ENCODE data around the gene LRRC32.

The LRRC32 gene

DNA sequence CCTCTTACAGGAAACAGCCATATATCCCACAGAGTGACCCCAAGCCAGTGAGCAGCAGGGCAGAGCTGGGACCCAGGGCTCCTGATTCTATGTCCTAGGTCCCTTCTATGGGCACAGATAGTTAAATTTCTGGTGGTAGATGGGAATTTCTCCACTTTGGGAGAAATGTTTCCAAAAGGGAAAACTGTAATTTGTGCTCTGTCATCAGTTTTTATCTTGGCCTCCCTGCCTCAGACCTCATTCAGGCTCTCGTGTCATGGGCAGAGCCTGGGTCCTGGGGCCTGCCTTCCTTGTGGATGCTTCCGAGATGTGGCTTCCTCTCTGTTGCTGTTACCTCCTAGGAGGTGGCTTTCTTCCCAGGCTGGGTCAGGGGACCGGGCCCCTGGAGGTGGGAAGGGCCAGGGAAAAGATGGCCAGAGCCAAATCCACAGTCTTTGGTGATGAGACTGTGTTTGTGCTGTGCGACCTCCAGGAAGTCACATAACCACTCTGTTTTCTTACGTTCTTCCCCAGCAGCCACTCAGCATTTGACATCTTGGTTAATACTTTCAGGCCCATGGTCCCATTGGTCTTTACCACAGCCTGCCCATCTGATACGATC is 8.6 kb downstream of the LRRC32 start:
- DNase-seq, result no peak

- DNase-seq, result no peak
These were observed 9.2 kb downstream of the LRRC32 start for GRCh38 chr11:76661306-76661751.

GRCh38 chr11:76660533-76661305 is 9.8 kb downstream of the LRRC32 start:
- DNase-seq, result no peak

GRCh38 chr11:76659672-76660532 is 10.6 kb downstream of the LRRC32 start:
- DNase-seq, result no peak

GRCh38 chr11:76658651-76659650 is 11.6 kb downstream of the LRRC32 start:
- no peak for DNase-seq

DNA sequence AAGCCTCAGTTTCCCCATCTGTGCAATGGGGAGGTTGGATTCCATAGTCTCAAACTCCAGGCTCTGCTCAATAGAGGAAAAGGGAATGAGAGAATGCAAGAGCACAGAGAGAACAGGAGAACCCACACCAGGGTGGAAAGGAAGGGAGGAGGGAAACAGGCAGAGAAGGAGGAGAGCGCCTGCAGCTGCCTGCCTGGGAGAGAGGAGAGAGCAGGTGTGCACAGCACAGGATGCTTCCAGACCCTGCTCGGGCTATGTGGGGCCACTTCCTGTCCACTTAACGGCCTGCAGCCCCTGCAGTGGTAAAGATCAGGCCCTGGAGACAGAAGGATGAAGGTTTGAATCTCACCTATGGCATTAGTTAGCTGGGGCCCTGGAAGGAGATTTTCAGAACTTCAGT is 12.3 kb downstream of the LRRC32 start:
- DNase-seq, result no peak

DNA sequence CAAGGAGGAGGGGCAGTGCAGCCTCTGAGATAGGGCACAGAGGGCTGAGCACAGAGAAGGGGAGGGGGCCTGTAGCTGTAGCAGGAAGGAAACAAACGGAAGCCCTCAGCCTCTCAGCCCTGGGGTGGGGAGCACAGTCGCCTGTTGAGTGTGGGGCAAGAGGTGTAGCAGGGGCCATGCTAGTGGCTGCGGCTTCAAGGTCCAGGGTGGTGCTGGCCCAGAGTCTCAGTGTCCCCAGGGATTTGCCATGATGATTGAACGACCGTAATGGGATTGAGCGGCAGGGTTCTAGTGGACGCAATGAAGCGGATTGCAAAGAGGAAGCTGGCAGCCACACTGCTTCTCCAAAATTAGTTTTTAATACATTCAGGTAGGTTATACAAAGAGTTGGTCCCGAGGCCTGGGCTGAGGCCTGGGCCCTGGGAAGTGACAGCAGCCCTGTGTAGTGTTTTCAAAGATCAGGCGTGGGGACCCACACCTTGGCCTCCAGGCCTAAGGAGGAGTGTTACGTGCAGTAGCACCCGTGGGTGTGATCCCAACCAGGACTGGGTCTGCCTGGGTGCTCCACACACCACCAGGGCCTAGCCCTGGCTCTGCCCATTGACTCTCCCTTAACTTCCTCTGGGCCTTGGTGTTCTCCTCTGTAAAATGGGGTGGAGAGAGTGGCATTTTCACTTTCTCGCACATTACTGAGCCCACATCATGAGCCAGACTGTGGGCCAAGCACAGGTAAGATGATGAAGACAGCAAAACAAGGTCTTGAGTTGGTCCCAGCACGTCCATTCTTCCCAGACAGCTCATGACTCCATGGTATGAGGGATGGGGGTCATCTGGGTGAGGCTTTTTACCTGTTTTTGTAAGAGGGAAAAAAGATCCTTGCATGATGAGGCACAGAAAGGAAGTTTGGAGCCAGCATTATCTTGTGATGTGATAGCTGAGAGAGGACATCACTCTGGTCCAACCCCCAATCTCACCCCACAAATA is 13.1 kb downstream of the LRRC32 start:
- no peak for DNase-seq

DNA sequence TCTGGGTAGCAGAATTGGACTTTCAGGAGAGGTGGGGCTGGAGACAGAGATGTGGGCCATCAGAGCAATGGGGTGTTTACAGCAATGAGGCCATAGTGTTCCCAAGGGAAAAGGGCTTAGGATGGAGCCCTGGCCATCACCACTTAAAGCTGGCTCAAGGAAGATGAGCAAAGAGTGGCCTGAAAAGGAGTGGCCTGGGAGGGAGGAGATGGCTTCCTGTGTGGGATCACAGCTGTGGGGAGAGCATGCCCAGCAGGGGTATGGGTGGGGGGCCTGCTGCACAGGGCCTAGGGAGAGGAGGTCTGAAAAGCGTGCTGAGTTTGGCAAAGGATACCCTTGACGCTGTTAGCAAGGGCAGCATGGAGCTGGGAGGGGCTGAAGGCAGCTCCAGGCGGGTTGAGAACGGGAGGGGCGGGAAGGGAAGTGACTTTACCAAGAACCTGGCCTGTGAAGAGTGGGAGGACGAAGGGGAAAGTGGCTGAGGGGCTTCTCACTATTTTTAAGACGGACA is 13.9 kb downstream of the LRRC32 start:
- DNase-seq, result no peak

DNA sequence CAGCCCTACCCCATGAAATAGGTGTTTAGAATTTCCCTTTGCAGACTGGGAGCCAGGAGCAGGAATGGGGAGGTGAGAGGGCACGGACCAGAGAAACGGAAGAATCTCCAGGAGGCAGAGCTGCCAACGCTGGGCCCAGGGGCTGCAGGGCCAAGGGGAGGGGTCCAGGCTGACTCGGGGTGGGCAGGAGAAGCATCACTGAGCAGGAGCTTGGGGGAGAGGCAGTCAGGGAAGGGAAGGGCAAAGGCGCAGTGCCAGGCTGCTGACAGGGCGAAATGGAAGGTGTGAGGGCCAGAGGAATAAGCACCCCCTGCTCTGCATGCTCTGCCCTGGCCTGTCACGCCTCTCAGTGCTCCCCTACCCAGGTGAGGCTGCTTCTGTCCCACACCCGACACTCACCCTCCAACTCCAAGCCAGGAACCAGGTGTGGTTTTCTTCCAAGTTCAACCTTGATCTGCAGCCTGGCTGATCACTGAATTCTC is 14.5 kb downstream of the LRRC32 start:
- no peak for DNase-seq

- no peak for DNase-seq
These were observed 15.0 kb downstream of the LRRC32 start for GRCh38 chr11:76655501-76656049.

GRCh38 chr11:76654980-76655379 is 15.6 kb downstream of the LRRC32 start:
- no peak for DNase-seq

- no peak for DNase-seq
These were observed 16.2 kb downstream of the LRRC32 start for GRCh38 chr11:76654298-76654851.

DNA sequence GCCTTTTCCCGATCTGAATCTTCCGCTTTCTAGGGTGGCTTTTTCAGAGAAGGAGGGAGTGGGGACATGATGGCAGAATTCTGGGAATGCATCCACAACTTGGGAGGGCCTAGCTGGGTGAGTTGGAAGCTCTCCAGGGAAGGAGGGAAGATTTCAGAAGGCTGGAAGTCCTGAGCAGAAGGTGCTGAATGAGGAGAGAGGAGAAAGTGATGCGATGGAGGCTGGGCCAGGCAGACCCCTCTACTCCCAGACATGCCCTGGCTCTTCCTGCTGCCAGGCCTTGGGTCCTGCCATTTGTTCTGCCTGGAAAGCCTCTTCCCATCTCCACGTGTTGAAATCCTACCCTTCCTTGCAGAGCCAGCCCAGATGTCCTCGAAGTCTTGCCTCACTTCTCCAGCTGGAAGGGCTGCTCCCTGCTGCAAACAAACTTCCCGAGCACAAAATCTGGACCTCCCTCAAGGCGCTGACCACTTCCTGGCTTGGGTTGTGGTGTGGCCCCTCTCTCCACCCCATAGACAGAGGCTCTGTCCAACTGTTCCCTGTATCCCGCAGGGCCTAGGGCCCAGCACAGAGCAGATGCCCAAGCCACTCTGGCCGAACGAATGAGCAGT is 16.8 kb downstream of the LRRC32 start:
- DNase-seq, result no peak

- DNase-seq, result no peak
These were observed 17.4 kb downstream of the LRRC32 start for GRCh38 chr11:76653012-76653673.

GRCh38 chr11:76649851-76650372 is 20.6 kb downstream of the LRRC32 start:
- no peak for DNase-seq

GRCh38 chr11:76649011-76649410 is 21.5 kb downstream of the LRRC32 start:
- DNase-seq, result no peak

GRCh38 chr11:76648061-76648460 is 22.5 kb downstream of the LRRC32 start:
- DNase-seq, result no peak

GRCh38 chr11:76646882-76647534 is 23.5 kb downstream of the LRRC32 start:
- DNase-seq, result no peak

Measured in NCI-H510A treated with DMSO at 0.1 percent for 48 hours (cell line).